BLaER1 treated with 17β-estradiol and CSF1 and Interleukin-3, amounts not matched to agents 10 nM and 100 nM (cell line): ENCODE measurements around the gene CYBC1.

Source experiments
- H3K27ac ChIP-seq, 11 experiments: shearing (Covaris generic); formaldehyde crosslinking; 2 replicates each; pipeline ENCODE4 v1.8.1; 2022
- H3K27me3 ChIP-seq, 11 experiments: shearing (Covaris generic); formaldehyde crosslinking; 2 replicates each; pipeline ENCODE4 v1.8.1; 2022
- H3K36me3 ChIP-seq, 11 experiments: shearing (Covaris generic); formaldehyde crosslinking; 2 replicates each; pipeline ENCODE4 v1.8.1; 2022
- H3K4me1 ChIP-seq, 10 experiments: shearing (Covaris generic); formaldehyde crosslinking; 2 replicates each; pipeline ENCODE4 v1.8.1; 2022
- H3K4me2 ChIP-seq, 11 experiments: shearing (Covaris generic); formaldehyde crosslinking; 2 replicates each; pipeline ENCODE4 v1.8.1; 2022
- H3K4me3 ChIP-seq, 10 experiments: shearing (Covaris generic); formaldehyde crosslinking; 2 replicates each; pipeline ENCODE4 v1.8.1; 2022
- H3K9ac ChIP-seq, 11 experiments: shearing (Covaris generic); formaldehyde crosslinking; 2 replicates each; pipeline ENCODE4 v1.8.1; 2022
- H3K9me3 ChIP-seq, 11 experiments: shearing (Covaris generic); formaldehyde crosslinking; replicated peaks in 1 of 11; 2 replicates each; pipeline ENCODE4 v1.8.1; 2022
- H4K20me1 ChIP-seq, 11 experiments: shearing (Covaris generic); formaldehyde crosslinking; 2 replicates each; pipeline ENCODE4 v1.8.1; 2022
- Cebpa-rat ChIP-seq, 11 experiments: shearing (Covaris generic); IDR thresholded peaks; 2 replicates each; pipeline ENCODE4 v1.8.1; 2022

The CYBC1 gene

GRCh38 chr17:82443465-82444283, 6.9 kb downstream of the CYBC1 start:
- peaks cover 26 to 78% (median 52%) of the 10 kb centered on the region in 11 experiments for H3K36me3 ChIP-seq
- H3K27ac ChIP-seq = peak overlapping the region in 3 of 11 experiments; percentile 13 to 64 (median 43); a peak in 3 of 22 replicates
- H3K4me2 ChIP-seq = peak overlapping the region; percentile 88 to 99 (median 94); a peak in 21 of 22 replicates
- H3K27me3 ChIP-seq = no peaks in the 10 kb centered on the region
- peak overlapping the region in 4 of 11 experiments; percentile 1 to 64 (median 60); a peak in 3 of 22 replicates for H3K9ac ChIP-seq
- TF ChIP-seq Cebpa-rat (IDR thresholded peaks at IDR 0.05) = no peak
- peaks cover 49 to 94% (median 72%) of the 10 kb centered on the region in 11 experiments for H4K20me1 ChIP-seq
- H3K4me3 ChIP-seq = peak overlapping the region in 2 of 10 experiments; percentile 30 to 54; a peak in 3 of 20 replicates
- H3K9me3 ChIP-seq = no peaks in the 10 kb centered on the region
- peaks cover 87 to 98% (median 96%) of the 10 kb centered on the region in 10 experiments for H3K4me1 ChIP-seq

GRCh38 chr17:82442643-82443464, 7.7 kb downstream of the CYBC1 start:
- peak overlapping the region in 5 of 11 experiments; percentile 15 to 50 (median 24); a peak in 6 of 22 replicates for H3K9ac ChIP-seq
- no peaks in the 10 kb centered on the region for H3K9me3 ChIP-seq
- TF ChIP-seq Cebpa-rat (IDR thresholded peaks at IDR 0.05) = no peak
- H3K36me3 ChIP-seq = peaks cover 26 to 80% (median 53%) of the 10 kb centered on the region in 11 experiments
- H3K4me2 ChIP-seq = peak overlapping the region; percentile 57 to 99 (median 93)
- H3K27me3 ChIP-seq = no peaks in the 10 kb centered on the region
- peak overlapping the region in 1 of 11 experiments; percentile 27; a peak in 1 of 22 replicates for H3K27ac ChIP-seq
- H3K4me1 ChIP-seq = peaks cover 83 to 100% (median 94%) of the 10 kb centered on the region in 10 experiments
- peak overlapping the region in 1 of 10 experiments; percentile 21; a peak in 2 of 20 replicates for H3K4me3 ChIP-seq
- H4K20me1 ChIP-seq = peaks cover 49 to 91% (median 74%) of the 10 kb centered on the region in 11 experiments

- Histone ChIP-seq H3K9me3 (no peaks in the 10 kb centered on the region), H3K4me1 (peaks cover 74 to 93% (median 86%) of the 10 kb centered on the region in 10 experiments), H3K4me3 (peak overlapping the region in 2 of 10 experiments; percentile 16 to 21; a peak in 2 of 20 replicates), H3K9ac (peak overlapping the region in 5 of 11 experiments; percentile 8 to 50 (median 16); a peak in 5 of 22 replicates), H3K4me2 (peak overlapping the region; percentile 57 to 99 (median 86)), H3K27ac (peak overlapping the region in 1 of 11 experiments; percentile 27; a peak in 1 of 22 replicates), H3K27me3 (no peaks in the 10 kb centered on the region), H4K20me1 (peaks cover 49 to 88% (median 74%) of the 10 kb centered on the region in 11 experiments), H3K36me3 (peaks cover 32 to 84% (median 56%) of the 10 kb centered on the region in 11 experiments)
- no peak for TF ChIP-seq Cebpa-rat (IDR thresholded peaks at IDR 0.05)
Observed at GRCh38 chr17:82441691-82442487, 8.7 kb downstream of the CYBC1 start.

DNA sequence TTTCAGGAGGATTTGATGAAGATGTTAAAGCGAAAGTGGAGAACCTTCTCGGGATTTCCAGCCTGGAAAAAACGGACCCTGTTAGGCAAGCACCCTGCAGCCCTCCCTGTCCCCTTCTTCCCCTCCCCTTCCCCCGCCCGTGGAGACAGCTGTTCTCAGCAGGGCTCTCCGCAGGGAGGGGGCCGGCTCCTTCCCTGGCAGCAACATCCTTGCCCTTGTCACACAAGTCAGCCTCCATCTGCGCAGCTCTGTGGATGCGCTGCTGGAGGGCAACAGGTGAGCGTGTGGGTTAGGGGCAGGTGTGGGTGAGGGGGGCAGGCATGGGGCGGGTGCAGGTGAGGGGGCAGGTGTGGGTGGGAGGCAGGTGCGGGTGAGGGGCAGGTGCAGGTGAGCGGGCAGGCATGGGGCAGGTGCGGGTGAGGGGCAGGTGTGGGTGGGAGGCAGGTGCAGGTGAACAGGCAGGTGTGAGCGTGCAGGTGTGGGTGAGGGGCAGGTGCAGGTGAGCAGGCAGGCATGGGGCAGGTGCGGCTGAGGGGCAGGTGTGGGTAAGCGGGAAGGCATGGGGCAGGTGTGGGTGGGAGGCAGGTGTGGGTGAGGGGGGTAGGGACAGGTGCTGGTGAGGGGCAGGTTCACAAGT, 9.4 kb downstream of the CYBC1 start:
- Histone ChIP-seq H3K27me3 (no peaks in the 10 kb centered on the region), H3K9me3 (no peaks in the 10 kb centered on the region), H3K4me3 (no peak overlapping the region), H3K4me1 (peaks cover 68 to 93% (median 86%) of the 10 kb centered on the region in 10 experiments), H3K27ac (peak overlapping the region in 9 of 11 experiments; percentile 1 to 58 (median 46); a peak in 15 of 22 replicates), H4K20me1 (peaks cover 49 to 81% (median 68%) of the 10 kb centered on the region in 11 experiments), H3K36me3 (peaks cover 37 to 84% (median 57%) of the 10 kb centered on the region in 11 experiments), H3K4me2 (peak overlapping the region; percentile 57 to 99 (median 86)), H3K9ac (peak overlapping the region in 9 of 11 experiments; percentile 9 to 51 (median 32); a peak in 6 of 22 replicates)
- TF ChIP-seq Cebpa-rat (IDR thresholded peaks at IDR 0.05) = no peak

- Histone ChIP-seq H3K27ac (peak overlapping the region in 9 of 11 experiments; percentile 1 to 58 (median 46); a peak in 15 of 22 replicates), H3K4me2 (peak overlapping the region; percentile 57 to 99 (median 86)), H3K4me1 (peaks cover 67 to 93% (median 86%) of the 10 kb centered on the region in 10 experiments), H3K9ac (peak overlapping the region in 9 of 11 experiments; percentile 9 to 51 (median 32); a peak in 7 of 22 replicates), H4K20me1 (peaks cover 49 to 81% (median 62%) of the 10 kb centered on the region in 11 experiments), H3K36me3 (peaks cover 37 to 84% (median 56%) of the 10 kb centered on the region in 11 experiments), H3K9me3 (no peaks in the 10 kb centered on the region), H3K27me3 (no peaks in the 10 kb centered on the region), H3K4me3 (no peak overlapping the region)
- TF ChIP-seq Cebpa-rat (IDR thresholded peaks at IDR 0.05) = no peak
Observed at GRCh38 chr17:82440469-82440981, 10.0 kb downstream of the CYBC1 start.

DNA sequence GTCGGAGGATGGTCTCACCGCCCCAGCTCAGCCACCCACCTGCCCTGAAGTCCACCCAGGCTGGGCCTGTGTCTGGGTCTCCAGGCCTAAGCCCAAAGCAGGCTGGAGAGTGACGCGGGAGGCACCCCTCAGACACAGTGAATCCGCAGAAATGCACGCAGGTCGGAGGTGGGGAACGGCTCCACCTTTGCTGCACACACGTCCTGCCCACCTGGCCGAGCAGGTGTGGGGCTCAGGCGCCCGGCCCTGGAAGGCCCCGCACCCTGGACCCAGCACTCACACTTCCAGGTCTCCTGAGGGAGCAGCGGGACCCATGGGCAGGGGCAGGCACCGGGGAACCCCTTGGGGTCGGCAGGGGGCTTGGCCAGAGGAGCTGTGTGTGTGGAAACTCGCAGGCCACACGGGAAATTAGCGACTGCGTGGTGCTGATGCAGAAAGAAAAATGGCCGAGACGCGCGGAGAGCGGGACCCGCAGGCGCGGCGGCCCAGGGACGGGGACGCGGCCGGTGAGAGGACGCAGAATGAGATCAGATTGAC, 10.7 kb downstream of the CYBC1 start:
- Histone ChIP-seq H3K4me2 (peak overlapping the region; percentile 57 to 99 (median 86)), H3K9ac (peak overlapping the region in 7 of 11 experiments; percentile 9 to 51 (median 38); a peak in 2 of 22 replicates), H3K27me3 (no peaks in the 10 kb centered on the region), H3K9me3 (no peaks in the 10 kb centered on the region), H4K20me1 (peaks cover 45 to 77% (median 56%) of the 10 kb centered on the region in 11 experiments), H3K36me3 (peaks cover 33 to 80% (median 49%) of the 10 kb centered on the region in 11 experiments), H3K27ac (peak overlapping the region in 6 of 11 experiments; percentile 1 to 56 (median 42); a peak in 6 of 22 replicates), H3K4me3 (no peak overlapping the region), H3K4me1 (peaks cover 67 to 93% (median 86%) of the 10 kb centered on the region in 10 experiments)
- TF ChIP-seq Cebpa-rat (IDR thresholded peaks at IDR 0.05) = no peak
